Inflammatory macrophage treated with lipopolysaccharide for 4 hours (primary cell): ENCODE results near the gene LRRK1.

ENCODE experiments used
- DNase-seq: peaks from one replicate; pipeline ENCODE4 v3.0.0-alpha.2; 2020

LRRK1 gene

DNA sequence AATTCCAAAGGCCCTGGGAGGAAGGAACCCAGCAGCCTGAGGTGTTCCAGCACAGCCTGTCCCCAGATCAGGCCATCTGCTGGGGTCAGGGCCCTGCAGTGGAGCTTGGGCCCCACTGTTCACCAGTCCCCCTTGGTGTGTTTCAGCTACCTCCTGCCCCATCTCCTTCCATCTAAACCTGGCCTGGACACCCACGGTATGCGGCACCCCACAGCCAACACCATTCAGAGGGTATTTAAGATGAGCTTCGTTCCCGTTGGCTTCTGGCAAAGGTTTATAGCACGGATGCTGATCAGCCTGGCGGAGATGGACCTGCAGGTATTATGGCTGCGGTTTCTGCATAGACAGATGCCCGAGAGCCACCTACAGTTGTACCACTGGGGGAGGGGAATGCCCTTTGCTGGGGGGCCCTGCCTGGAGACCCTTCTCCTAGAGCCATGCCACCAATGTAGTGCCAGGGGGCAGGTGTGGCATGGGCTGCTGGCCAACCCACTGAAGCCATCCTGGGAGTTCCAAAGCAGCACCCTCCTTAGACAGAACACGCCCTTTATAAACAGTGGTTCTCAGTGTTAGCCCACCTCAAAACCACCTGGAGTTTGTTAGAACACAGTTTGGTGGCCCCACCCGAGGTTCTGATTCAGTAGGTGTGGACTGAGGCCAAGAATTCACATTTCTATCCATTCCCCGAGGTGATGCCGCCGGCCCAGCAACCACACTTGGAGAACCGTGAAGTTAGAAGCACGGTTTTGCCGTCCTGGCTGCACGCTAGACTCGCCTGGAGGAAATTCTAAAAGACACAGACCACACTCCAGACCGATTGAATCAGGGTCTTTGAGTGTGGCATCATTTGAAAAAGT is 126.9 kb downstream of the LRRK1 start:
- no peak for DNase-seq

DNA sequence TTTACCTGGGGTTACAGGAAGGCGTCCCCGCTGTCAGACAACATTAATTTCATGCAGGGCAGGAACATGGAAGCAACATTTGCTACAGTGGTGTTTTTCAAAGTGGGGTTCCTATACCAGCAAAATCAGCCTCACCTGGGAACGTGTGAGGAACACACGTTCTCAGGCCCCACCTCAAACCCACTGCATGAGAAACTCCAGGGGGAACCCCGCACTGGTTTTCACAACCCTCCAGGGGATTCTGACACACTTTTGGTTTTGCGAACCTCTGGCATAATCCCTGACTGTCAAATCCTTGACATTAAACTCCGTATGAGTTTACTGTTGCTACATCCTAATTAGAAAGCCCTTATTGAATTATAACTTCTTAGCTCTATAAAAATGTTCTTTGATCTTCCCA is 127.7 kb downstream of the LRRK1 start:
- no peak for DNase-seq

DNA sequence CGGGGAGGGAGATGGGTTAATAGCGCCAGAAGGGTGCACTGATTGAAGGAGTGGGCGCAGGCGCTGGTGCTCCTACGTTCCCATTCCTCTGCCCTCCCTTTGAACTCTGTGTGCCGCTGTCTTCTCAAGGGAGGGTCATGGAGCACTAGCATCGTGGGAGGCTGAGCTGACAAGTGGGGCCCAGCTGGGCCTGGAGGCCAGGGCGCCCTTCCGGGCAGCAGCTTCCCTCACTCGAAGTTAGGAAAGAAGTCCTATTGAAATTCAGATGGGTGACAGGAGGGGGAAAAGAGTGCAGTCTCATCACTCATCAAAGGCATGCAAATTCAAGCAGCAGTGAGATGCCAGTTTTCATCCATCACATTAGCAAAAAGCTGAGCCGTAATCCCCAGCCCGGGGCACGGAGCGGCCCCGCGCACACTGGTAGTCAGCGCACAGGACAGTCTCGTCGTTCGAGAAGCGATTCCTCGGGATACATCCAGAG is 128.2 kb downstream of the LRRK1 start:
- no peak for DNase-seq

DNA sequence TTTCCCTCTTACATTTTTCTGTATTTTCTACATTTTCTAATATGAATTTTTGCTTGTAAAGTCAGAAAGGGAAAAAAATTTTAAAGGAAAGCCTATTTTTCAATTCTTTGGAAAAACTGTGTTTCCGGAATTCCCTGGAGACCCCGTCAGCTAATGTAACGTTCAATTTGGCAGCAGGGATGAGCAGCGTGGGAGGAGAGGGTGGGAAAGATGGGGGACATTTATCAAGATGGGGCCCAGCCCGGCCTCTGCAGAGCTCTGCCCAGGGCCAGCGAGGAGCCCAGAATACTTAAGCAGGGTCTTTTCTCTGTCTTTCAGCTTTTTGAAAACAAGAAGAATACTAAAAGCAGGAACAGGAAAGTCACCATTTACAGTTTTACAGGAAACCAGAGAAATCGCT is 129.0 kb downstream of the LRRK1 start:
- no peak for DNase-seq

DNA sequence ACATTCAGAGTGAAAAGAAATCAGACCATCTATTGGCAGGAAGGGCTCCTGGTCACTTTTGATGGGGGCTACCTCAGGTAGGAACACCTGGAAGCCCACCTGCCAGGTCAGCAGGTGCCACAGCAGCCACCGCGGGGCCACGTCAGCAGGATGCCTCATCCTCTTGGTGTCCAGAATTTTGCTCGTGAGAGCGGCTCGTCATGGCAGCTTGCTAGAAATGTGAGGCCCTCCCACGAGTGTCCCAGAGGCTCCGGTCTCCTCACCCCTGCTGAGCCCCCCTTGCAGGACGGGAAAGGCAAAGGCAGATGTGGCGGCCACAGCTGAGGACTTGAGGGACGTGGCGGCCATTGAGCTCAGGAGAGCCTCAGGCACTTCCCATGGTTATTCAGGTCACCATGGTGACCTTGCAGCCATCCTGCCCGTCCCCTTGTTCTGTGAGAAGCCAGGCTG is 129.4 kb downstream of the LRRK1 start:
- DNase-seq = no peak

DNA sequence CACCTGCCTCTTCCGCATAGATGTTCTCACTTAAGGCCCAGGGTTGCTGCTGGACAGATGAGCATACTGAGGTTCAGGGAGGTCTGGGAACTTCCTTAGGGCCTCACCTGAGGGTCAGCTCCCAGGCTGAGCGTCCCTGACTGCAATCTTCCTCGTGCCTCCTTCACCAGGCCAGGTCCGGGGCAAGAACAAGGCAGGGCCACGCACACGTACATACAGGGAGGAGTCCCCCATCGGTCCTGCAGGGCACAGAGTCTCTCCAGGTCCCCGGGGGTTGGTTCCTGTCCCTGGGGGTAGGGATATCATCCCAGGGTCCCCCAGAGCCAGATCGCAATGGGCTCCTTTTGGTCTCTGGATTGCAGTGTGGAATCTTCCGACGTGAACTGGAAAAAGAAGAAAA is 130.1 kb downstream of the LRRK1 start:
- no peak for DNase-seq

DNA sequence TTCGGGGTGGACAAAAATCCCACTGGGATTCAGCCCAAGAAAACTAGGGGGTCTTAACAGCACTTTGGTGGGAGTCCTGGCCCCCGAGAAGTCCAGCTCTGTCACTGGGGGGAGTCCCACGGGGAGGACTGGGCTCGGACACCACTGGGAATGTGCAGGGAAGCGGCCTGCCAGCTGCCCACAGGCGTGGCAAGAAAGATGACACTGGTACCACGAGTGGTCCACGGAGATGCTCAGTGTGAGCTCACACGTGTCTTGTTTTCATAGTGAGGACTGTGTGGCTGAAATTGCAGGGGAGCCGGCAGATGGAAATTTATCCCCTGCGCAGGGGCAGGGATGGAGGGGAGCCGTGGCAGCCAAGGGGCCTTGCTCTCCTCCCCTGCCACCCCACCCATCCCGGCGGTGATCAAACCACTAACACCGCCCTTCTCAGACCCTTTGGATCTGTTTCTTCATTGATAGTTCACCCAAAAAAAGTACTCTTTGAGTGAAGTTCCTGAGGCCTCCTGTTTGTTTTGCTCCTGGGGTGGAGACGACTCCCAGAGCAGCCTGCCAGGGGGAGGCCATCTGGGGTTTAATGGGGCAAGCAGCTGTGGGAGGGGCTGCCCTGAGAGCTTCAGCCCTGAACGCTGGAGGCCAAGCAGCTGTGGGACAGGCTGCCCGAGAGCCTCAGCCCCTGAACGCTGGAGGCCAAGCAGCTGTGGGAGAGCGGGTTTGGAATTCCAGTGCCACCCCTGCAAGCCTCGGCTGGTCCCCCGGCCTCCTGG is 130.9 kb downstream of the LRRK1 start:
- no peak for DNase-seq

DNA sequence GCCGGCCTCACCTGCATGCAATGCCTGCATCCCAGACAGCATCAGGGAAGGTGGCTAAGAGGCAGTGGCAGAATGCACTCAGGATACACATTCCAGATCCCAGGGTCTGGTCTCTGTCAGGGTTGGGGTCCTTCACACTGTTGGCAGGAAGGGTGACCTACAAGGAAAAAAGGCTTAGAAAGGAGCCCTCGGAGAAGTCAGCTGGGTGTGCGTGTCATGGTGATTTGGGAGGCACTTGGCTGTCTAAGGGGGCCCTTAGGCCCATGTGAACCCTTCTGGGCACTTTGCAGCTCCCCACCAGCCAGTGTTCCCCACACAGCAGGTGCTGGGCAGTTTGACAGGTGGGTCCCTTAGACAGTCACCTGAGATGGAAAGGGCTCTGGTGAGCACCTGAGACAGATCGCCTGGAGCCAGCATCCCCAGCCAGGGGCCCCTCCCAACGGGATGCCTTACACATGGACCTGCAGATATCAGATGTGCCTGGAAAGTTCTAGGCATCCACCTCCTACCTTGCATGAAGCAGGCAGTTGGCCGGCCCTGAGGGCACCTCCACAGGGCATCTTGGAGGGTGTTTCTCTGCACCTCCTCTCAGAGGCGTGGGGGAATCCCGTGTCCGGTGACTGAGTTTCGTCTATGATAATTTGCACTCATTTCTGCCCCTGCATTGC is 131.6 kb downstream of the LRRK1 start:
- no peak for DNase-seq

DNA sequence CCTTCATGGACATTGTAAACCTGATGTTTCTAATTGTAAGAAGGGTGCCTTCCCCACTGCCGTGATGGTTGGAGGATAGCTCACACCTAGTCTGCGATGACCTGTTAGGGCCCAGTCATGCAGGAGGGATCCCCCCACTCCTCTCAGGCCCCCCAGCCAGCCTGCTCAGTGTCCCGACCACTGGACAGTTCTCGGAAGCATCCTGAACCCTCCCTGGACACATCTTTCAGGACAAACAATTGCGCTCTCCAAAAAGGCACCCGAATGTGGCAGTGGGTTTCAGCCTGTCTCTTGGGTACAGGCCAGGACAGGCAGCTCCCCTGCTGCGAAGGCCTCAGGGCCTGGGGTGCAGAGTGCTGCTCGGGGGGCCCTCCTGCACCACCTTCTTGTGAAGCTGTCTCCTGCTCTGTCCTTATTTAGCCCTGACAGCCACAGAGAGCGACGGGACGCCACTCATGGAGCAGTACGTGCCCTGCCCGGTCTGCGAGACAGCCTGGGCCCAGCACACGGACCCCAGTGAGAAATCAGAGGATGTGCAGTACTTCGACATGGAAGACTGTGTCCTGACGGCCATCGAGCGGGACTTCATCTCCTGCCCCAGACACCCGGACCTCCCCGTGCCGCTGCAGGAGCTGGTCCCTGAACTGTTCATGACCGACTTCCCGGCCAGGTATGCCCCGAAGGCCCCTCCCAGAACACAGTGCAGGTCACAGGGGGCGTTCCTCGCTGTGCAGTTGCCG is 132.3 kb downstream of the LRRK1 start:
- no peak for DNase-seq

DNA sequence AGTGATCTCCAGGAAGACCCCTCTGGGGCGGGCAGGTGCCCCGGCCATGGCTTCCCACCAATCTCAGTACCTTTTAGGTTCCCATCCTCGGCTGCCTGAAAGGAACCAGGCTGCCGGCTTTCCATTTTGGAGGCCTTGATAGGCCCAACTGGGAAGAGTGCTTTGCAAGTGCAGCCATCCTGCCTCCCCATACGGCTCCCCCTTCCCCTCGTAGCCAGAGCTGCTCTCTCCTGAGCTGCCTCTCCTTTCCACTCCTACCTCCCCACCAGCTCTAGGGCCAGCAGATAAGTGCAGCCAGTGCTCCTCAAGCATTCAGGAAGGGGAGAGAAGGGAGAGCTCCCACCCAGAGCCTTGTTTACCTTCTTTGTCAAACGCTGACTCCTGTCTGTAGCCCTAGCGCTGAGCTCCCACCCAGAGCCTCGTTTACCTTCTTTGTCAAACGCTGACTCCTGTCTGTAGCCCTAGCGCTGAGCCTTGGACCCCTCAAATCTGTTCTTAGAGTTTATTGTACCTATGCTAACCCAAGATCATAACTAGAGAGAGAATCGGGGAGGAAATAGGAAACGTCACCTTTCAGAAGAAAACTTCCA is 133.0 kb downstream of the LRRK1 start:
- no peak for DNase-seq

DNA sequence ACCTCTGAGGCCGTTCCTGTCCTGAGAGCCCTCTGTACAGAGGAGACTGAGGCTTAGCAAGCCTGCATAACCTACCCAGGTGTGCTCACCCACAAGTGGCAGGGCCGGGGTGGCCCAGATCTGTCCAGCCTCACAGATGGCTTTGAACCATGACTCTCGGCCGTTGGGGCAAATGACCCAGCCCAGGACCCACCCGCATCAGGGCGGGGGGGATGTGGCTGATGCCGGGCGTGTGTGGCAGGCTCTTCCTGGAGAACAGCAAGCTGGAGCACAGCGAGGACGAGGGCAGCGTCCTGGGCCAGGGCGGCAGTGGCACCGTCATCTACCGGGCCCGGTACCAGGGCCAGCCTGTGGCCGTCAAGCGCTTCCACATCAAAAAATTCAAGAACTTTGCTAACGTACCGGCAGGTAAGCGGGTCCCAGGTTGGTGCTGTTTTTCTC is 133.5 kb downstream of the LRRK1 start:
- DNase-seq = no peak

DNA sequence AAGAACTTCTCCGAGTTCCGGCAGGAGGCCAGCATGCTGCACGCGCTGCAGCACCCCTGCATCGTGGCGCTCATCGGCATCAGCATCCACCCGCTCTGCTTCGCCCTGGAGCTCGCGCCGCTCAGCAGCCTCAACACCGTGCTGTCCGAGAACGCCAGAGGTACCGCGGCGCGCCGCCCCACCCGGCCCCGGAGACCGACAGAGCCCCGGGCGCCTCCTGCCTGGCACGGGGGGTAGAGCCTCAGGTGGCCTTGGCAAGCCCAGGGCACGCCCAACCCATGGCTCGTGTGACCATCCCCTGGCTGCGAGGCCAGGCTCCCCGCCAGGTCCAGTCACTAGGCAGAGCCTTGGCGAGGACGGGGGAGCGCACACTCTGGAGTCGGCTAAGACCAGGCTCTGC is 134.1 kb downstream of the LRRK1 start:
- DNase-seq = no peak

DNA sequence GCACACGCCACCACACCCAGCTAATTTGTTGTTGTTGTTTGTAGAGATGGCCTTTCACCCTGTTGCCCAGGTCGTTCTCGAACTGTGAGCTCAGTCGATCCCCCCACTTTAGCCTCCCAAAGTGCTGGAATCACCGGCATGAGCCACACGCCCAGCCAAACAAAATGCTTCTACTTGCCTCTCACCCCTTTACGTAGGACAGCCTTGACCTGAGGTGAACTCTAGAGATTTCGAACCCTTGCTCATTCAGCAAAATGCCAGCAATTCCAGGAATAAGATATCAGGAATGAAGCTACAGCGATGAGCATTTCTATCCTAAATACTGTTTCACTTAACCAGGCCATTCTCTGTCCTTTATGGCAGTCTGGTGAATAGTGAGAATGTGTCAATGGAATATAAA is 135.0 kb downstream of the LRRK1 start:
- DNase-seq = no peak

DNA sequence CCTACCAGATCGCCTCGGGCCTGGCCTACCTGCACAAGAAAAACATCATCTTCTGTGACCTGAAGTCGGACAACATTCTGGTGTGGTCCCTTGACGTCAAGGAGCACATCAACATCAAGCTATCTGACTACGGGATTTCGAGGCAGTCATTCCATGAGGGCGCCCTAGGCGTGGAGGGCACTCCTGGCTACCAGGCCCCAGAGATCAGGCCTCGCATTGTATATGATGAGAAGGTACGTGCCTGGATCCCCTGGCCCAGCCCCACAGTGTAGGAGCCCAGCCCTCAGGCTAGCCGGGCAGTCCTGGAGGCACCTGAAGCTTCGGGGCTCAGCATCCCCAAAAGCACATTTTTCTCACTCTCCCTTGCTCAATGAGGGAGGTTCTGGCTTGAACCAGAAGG is 135.8 kb downstream of the LRRK1 start:
- no peak for DNase-seq

DNA sequence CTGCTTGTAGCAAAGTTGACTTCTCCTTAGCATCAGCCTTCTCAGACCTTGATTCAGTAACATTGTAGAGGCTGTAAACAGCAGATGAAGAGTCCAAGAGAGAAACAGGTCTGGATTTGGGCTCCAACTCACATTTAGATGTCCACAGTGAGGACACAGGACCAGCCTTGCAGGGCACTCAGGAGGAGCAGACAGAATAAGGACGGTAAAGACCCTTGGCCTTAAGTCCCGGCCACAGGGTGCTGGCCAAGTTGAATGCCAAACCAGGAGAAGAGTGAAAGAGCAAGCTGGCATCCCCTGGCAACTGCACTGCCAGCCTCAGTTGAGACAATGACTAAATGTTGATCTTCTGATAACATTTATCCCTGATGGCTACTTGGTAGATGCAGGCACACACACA is 136.3 kb downstream of the LRRK1 start:
- DNase-seq = no peak

DNA sequence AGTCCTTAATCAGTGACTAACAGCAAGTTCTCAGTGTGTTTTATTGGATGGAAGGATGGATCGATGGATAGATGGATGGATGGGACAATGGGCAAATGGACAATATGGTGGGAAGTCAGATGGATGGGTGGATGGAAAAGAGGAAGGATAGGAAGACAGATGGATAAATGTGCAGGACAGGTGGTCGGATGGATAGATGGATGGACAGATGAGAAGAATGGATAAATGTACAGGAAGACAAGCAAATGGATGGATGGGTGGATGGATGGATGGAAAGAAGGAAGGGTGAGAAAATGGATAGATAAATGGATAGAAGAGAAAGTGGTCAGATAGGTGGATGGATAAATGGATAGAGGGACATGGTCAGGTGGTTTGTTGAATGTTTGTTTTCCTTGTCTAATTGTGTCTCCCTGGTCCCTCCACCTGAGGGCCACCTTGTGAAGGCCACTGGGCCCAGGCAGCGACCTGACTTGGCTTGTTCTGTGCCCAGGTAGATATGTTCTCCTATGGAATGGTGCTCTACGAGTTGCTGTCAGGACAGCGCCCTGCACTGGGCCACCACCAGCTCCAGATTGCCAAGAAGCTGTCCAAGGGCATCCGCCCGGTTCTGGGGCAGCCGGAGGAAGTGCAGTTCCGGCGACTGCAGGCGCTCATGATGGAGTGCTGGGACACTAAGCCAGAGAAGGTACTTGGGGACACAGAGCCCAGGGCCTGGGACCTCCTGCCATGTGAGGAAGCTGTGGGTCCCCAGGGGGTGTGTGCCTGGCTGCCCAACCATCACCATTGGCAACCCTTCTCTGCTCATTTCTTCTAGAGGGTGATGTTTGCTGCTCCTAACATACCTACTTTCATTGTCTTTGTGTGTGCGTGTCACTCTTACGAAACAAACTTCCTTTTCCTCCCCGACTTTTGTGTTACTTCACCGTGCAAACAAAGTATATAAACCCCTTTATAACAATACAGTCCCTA is 137.5 kb downstream of the LRRK1 start:
- DNase-seq = no peak

DNA sequence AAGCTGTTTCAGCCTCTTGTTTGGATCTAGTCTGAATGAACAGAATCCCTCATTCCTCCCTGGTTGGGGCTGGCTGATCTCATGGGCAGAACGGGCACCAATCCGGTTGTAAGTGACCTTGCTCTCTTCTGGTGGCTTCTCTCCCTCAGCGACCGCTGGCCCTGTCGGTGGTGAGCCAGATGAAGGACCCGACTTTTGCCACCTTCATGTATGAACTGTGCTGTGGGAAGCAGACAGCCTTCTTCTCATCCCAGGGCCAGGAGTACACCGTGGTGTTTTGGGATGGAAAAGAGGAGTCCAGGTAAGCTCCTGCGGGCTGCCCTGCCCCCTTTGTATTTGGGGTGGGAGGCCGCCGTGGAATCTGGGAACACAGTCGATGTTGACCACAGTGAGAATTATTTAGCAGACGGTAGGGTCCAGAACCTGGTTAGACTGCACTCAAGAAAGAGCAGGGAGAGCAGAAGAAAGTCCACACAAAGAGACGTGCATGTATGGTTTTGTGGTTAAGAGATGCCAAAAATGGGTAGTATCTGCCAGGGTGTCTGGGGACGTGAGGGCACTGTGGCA is 138.8 kb downstream of the LRRK1 start:
- no peak for DNase-seq

DNA sequence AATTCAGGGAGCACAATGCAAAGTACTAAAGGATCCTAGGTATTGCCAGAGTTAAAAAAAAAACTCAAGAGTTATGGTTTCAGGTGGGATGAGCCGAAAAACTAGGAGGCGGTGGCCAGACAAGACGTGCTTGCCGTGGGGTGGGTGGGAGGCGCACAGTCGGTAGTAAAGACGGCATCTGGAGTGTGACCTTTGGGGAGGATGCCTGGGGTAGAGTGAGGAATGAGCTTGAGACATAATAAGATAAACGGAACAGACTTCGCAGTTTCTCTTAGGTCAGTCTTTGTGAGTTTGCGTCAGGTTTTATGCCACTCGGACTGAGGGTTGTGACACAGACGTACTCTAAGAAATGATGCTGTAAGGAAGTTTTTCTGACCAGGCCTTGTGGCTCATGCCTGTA is 139.6 kb downstream of the LRRK1 start:
- no peak for DNase-seq

DNA sequence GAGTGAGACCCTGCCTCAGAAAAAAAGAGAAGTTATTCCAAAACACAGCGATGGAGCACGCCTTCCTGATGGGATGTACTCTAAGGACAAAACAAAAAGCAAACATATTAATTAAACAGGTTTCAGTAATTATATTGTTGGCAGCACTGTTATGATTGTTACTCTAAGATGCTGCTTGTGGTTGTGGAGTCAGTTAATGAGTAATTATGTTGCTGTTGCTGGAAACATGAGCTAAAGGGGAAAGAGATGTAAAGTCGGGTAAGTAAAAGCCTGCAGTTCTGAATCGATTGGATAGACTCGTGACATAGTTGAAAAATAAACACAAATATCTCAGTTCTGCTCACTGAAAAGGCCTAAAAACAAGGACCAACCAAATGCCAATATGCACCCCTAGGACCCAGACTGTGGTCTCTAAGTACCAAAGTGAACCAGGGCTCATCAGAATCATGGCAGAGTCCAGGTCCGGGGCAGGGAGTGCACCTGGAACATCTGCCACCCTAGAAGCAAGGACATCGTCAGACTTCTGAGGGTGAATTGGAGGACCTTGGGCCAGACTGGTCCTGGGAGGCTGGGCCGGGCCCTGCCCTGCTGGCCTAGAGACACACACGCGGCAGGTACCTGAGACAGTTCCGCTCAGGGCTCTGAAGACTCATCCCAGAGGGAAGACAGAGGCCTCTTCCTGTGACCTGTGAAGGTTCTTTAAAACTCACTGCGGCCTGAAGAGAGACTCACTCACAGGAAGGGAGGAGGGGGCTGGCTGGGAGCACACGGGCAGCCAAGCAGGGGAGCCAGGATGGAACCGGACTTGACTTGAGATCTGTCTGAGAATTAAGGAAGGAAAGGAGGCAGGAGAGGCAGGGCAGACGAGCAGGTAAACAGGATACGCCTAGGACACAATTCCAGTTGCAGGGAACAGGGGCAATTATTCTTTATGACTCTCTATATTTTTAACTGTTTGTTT is 140.5 kb downstream of the LRRK1 start:
- no peak for DNase-seq
